Measurements from ENCODE around the gene MAN2B2.

The MAN2B2 gene

DNA sequence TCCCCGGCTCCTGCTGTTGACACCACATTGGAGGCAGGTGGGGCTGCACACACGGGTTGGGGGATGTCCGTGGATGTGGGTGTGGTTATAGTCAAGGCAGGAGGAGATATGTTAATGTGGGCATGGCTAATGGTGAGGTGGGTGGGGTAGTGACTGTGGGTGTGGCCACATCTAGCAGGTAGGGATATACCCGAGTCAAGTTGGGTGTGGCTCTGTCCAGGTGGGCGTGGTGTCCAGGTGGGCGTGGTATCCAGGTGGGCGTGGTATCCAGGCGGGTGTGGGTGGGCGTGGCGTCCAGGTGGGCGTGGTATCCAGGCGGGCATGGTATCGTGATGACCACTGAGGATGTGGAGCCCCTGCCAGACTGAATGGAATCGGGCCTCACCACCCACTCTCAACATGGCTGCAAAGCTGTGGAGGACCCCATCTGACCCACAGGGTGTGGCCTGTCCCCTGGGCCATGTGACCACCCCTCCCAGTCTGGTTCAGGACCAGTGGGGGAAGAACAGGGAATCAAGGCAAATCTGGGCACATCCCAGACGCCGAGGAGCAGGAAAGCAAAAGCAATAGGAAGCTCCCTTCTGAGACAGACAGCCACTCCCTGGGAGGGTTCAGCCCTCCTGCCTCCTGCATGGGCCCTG is 21.0 kb downstream of the MAN2B2 start:
- DNase-seq = no peak

DNA sequence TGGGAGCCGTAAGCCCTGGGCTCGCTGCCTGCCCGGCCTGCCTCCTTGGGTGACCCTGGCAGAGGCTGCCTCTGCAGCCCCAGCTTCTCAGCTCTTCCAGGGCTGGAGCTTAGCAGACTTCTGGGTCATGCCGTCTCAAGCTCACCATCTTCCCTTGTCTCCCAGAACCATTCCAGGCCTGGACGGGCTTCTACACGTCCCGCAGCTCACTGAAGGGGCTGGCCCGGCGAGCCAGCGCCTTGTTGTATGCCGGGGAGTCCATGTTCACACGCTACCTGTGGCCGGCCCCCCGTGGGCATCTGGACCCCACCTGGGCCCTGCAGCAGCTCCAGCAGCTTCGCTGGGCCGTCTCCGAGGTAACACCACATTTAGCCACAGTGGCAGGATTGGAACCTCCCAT is 22.0 kb downstream of the MAN2B2 start:
- DNase-seq = no peak

DNA sequence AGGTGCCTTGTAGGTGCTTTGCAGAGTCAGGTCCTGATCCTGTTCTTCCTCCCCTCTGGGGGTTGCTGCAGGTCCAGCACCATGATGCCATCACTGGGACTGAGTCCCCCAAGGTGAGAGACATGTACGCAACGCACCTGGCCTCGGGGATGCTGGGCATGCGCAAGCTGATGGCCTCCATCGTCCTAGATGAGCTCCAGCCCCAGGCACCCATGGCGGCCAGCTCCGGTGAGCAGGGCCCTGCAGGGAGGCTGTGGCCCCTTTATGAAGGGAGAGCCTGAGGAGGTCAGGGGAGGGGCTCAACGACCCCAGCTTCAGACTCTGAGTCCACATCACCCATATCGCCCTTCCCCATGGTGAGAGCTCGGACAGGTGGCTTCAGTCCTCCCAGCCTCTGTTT is 23.1 kb downstream of the MAN2B2 start:
- DNase-seq = no peak

- DNase-seq = no peak
These were observed 23.7 kb downstream of the MAN2B2 start for GRCh38 chr4:6598641-6599040.

DNA sequence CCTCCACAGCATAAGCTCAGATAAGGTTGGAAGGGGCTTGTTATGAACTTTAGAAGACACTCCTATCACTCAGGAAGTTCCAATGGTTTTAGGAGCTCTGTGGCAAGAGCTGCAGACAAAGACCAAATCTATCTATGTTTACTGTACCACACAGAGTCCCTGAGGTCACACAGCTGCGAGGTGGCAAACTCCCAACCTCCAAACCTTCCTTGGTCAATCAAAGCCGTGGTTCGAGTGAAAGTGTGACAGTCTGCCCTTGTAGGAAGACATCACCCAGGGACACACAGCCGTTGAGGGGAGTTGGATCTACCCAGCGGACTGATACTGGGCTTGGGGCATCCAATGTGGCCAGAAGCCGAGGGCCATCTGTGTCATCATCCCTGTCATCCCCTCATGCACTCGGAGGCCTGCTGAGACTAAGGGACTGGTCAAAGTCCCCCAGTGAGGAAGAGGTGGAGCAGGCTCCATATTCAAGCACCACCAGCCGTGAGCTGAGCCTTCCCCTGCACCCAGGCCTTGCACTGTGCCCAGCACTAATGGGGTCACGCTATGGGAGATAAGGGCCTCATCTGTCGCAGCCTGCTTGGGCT is 26.8 kb downstream of the MAN2B2 start:
- DNase-seq = no peak

GRCh38 chr4:6602289-6602688 is 27.3 kb downstream of the MAN2B2 start:
- no peak for DNase-seq

DNA sequence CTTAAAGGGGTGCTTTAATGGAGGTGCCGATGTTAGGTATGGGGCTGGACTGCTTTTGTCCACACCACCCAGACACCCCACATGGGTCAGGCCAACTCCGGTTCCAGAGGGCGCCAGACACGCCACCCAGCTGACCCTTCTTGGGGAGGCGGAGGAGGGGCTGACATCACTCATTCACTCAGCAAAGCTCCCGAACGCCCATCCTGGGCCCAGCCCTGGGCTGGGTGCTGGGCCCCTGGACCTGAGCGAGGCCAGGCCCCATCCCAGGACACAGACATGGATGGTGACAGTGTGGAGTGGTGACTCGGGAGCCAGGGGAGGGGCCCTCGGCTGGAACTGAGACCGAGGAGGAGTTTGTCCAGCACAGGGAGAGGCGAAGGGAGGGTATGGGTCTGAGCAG is 28.1 kb downstream of the MAN2B2 start:
- DNase-seq = no peak

DNA sequence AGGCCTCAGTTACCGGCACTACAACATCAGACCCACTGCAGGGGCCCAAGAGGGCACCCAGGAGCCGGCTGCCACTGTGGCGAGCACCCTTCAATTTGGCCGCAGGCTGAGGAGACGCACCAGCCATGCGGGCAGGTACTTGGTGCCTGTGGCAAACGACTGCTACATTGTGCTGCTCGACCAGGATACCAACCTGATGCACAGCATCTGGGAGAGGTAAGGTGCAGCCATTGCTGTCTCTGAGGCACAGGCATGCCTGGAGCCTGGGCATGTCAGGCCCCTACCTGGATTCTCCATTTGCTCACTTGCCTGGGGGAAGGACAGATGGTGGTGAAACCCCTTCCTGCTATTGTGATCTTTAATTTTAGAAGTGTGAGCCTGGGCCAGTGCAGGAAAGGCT is 30.1 kb downstream of the MAN2B2 start:
- DNase-seq = no peak

DNA sequence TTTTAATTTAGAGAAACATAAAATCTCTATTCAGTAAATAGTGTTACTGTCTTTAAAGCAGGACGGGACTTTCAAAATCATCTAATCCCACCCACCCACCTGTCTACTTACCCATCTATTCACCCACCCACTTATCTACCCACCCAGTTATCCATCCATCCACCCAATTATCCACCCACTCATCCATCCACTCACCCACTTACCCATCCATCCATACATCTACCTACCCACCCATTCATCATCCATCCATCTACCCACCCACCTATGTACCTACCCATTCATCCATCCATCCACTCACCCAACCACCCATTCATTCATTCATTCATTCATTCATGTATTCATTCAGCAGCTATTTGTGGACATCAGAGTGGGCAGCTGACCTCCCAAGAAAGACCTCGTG is 30.6 kb downstream of the MAN2B2 start:
- DNase-seq = no peak

DNA sequence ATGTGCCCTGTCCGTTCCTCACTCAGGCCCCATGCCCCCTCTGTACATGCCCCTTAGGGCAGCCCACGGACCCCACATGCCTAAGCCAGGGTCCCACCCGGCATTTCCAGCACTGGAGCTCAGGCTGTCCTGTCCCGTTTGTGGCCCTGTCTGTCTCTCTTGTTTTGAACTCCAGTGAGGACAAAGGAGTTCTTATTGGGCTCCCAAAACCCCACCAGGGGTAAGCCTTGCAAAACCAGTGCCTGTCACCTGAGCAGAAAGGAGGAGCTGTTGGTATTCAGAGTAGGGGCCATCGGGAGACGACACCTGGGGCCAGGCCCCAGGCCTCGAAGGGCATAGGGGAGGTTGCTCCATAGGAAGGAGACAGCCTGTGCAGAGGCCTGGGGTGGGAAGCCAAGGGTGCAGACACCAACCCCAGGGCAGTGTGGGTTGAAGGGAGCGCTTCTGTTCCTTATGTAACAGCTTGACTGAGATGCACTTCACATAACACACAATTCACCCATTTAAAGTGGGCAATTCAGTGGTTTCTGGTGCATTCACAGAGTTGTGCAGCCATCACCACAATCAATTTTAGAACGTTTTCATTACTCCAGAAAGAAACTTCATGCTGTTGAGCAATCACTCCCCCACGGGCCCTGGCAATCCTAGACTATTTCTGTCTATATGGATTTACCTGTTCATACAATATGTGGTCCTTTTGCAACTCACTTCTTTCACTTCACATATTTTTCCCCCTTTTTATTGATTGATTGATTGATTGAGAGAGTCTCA is 31.7 kb downstream of the MAN2B2 start:
- DNase-seq = no peak

GRCh38 chr4:6607368-6608055 is 32.5 kb downstream of the MAN2B2 start:
- DNase-seq = no peak

DNA sequence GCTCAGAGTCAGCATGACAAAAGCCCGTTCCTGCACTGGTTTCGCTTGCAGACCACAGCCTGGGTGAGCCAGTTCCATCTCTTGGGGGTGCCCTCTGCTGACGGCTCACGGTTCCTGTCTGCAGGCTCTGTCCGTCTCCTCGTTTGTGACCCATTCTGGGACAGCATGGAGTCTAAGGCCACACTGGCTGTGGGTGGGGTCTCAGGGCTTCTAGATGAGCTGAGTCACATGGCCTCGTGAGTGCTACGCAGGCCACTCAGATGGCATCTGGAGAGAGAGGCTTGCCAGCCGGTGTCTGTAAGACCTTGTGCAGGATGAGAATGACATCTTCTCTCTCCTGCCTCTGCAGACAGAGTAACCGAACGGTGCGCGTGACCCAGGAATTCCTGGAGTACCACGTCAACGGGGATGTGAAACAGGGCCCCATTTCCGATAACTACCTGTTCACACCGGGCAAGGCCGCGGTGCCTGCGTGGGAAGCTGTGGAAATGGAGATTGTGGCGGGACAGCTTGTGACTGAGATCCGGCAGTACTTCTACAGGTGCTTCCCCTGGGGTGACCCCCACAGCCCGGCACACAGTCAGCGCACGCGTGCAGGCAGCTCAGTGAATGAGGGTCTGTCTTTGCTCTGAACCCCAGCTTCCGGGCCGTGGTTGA is 33.9 kb downstream of the MAN2B2 start:
- DNase-seq = no peak

- no peak for DNase-seq
These were observed 34.6 kb downstream of the MAN2B2 start for GRCh38 chr4:6609415-6610079.

DNA sequence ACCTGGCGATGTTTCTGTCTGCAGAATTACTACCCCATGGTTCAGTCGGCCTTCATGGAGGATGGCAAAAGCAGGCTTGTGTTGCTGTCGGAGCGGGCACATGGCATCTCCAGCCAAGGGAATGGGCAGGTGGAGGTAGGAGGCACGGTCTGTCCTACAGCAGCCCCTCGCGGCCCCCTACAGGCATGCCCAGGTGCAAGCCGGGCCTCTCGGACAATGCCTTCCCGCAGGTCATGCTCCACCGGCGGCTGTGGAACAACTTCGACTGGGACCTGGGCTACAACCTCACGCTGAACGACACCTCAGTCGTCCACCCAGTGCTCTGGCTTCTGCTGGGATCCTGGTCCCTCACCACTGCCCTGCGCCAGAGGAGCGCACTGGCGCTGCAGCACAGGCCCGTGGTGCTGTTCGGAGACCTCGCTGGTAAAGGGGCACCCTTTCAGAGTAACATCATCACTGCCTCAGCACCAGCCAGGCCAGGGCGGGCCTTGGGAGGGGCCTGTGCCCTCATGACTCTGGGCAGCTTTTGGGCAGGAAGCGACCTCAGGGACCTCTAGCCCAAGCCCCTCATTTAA is 36.0 kb downstream of the MAN2B2 start:
- DNase-seq = no peak

GRCh38 chr4:6612961-6613675 is 38.1 kb downstream of the MAN2B2 start:
- no peak for DNase-seq

GRCh38 chr4:6613676-6614651 is 39.0 kb downstream of the MAN2B2 start:
- no peak for DNase-seq

DNA sequence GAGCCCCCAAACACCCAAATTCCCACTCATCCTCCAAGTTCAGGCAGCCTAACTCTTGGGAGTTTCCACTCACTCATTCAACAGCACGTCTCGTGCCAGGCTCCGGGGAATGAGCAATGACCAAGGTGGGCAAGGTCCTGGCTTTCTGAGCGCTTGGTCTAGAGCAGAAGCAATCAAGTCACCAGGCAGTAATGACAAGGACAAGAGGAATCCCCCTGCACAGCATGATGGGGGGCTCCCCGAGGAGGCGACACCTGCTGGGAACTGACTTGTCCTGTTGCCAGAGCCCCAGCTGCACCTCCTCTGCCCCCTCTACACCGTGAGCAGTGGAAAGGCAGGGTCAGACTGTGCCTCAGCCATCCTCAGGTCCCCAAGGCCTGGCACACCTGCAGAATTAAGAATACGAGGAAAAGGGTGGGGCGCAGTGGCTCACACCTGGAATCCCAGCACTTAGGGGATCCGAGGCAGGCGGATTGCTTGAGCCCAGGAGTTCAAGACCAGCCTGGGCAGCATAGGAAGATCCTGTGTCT is 39.8 kb downstream of the MAN2B2 start:
- DNase-seq = no peak

DNA sequence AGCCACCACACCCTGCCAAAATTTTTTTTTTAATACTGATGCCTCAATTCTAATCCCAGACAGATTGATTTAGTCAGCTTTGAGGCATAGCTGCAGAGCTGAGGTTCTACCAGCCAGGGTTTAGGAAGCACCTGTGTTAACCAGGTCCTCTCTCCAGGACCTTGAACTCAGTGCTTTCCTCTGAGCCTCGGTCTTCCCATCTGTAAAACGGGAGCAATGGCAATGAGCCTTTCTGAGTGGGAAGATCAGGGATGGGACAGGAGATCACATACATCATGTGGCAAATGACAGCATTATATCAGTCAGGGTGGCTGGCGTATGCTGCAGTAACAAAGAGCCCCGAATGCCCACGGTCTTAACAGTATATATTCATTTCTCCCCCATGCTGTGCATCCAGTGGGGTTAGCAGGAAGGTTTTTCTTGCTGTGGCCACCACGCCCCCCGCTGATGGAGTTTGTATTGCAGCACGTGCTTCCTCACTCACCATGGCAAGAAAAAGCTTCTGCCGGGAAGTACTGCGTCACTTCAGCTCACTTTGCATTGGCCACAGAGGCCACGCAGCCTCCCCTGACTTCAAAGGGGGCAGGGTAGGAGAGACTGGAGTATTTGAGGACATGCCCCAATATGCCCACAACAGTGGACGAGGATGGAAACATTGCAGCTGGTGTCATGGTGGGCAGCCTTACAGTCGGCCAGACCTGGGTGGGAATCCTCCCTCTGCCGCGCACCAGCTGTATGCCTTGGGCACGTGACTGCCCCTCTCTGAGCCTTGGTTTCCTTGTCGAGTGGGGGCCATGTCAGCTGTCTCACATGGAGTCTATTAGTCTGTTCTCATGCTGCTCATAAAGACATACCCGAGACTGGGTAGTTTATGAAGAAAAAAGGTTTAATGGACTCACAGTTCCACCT is 41.4 kb downstream of the MAN2B2 start:
- DNase-seq = no peak

GRCh38 chr4:6617246-6617645 is 42.3 kb downstream of the MAN2B2 start:
- no peak for DNase-seq
